OCI-LY3 (cell line): ENCODE measurements around the gene TRIM40.

ENCODE experiments used
- CTCF ChIP-seq: fragments of 200-600, 300-600 bp; sonication (generic); IDR thresholded peaks from 2 replicates; pipeline ENCODE4 v1.5.1; 2014; ENCODE audit warnings: antibody characterized with exemption, low read length, low read depth
- EZH2phosphoT487 ChIP-seq: fragments of 200-600 bp; shearing (Covaris generic); IDR thresholded peaks from 2 replicates; pipeline ENCODE4 v1.6.1; 2018; ENCODE audit warnings: antibody characterized with exemption, mixed run types, low read depth

DNA sequence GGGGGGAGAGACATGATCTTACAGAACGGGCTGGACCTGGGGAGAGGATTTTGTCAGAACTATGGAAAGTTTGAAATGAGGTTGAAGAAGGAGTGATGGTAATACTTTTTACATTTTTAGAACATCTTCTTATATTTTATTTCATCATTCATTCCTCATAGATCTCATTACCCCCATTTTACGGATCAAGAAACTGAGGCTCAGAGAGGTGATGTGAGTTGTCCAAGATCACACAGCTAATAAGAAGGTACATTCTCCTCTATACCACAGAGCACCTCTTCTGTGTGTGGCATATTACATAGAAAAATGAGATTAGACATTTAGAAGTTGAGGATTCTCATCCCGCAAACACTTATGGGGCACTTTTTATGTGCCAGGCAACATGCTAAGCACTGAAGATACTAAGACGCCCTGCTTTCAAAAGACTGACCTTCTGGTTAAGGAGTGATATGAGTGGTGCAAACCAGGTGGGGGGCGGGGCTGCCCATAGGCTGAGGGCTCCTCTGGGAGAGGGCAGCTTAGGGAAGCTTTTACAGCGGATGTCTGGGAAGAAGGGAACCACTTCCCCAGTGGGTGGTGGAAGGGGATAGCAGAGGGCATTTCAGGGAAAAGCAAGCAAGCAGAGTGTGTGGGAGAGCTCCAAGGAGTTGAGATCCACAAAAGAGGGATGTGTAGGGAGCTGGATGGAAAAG is 42.9 kb upstream of the TRIM40 start:
- TF ChIP-seq CTCF = no peak
- TF ChIP-seq EZH2phosphoT487 = no peak
